ENCODE data around the gene BNIP2. TPM values are rescaled to one million over a fixed set of nuclear protein-coding genes. Genes with fewer than 3 reads are reported as not detected.
"Not testable (repeated sequence)": the region's sequence is repeated elsewhere in the genome, so short reads cannot be mapped to it uniquely, and the experiment has no call there.

Gene BNIP2
- total RNA-seq, 2 donors from 2014 or later: 65.1 to 68.3 TPM

- no peak for ATAC-seq (replicated peaks in 1 of 2)
- no peaks in the 10 kb centered on the region for H3K36me3 Mint-ChIP-seq (ENCODE audit: insufficient read depth in 2 of 2)
- H3K4me1 Mint-ChIP-seq (ENCODE audit: low read depth): no peaks in the 10 kb centered on the region
Observed at GRCh38 chr15:59702351-59702750, 13.2 kb upstream of the BNIP2 start.

GRCh38 chr15:59701880-59702279 lies 12.8 kb upstream of the BNIP2 start:
- Mint-ChIP-seq H3K9me3 (no peaks in the 10 kb centered on the region), H3K4me3 (no peak overlapping the region), H3K36me3 (ENCODE audit: insufficient read depth in 2 of 2) (no peaks in the 10 kb centered on the region), H3K4me1 (ENCODE audit: low read depth) (no peaks in the 10 kb centered on the region), H3K27me3 (ENCODE audit: low read depth) (peaks cover 7% of the 10 kb centered on the region), H3K27ac (no peak overlapping the region)
- no peak for ATAC-seq (replicated peaks in 1 of 2)
- no peak for DNase-seq

More at GRCh38 chr15:59702351-59702750, 13.2 kb upstream of the BNIP2 start:
- no peak for DNase-seq
- peaks cover 7% of the 10 kb centered on the region for H3K27me3 Mint-ChIP-seq (ENCODE audit: low read depth)
- no peak overlapping the region for H3K27ac Mint-ChIP-seq
- H3K9me3 Mint-ChIP-seq: no peaks in the 10 kb centered on the region
- no peak overlapping the region for H3K4me3 Mint-ChIP-seq

DNA sequence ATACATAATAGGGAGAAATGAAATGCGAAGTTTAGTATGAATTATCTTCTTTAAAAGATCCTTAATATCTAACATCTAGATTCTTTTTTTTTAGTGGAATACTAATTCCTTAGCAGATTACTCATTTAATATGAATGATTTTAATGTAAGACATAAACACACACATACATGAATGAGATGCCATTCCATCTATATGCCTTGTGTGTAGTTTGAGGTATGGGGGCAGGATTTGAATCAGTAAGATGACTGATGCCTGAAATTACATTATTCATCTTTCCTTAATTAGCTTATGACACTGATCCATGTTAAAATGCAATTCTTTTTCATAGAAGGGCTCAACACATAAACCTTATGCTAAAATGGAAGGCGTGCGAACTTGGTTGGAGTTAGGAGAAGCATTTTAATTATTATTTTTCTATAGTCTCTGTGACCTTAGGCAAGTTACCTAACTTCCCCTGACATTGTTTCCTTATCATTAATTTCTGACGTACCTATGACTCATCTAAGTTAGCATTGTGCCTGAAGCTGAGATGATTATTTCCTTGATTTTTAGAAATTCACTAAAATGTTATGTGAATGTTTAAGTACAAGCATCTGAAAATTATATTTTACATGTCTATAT lies 10.8 kb upstream of the BNIP2 start:
- DNase-seq (no peak), ATAC-seq (replicated peaks in 1 of 2) (no peak)
- Mint-ChIP-seq H3K27me3 (ENCODE audit: low read depth) (peaks cover 7% of the 10 kb centered on the region), H3K27ac (no peak overlapping the region), H3K4me3 (no peak overlapping the region), H3K4me1 (ENCODE audit: low read depth) (no peaks in the 10 kb centered on the region), H3K36me3 (ENCODE audit: insufficient read depth in 2 of 2) (no peaks in the 10 kb centered on the region), H3K9me3 (no peaks in the 10 kb centered on the region)

GRCh38 chr15:59698065-59698464 lies 8.9 kb upstream of the BNIP2 start:
- H3K9me3 Mint-ChIP-seq; H3K4me1 Mint-ChIP-seq (ENCODE audit: low read depth); H3K36me3 Mint-ChIP-seq (ENCODE audit: insufficient read depth in 2 of 2); H3K27me3 Mint-ChIP-seq (ENCODE audit: low read depth); ATAC-seq (replicated peaks in 1 of 2); H3K27ac Mint-ChIP-seq; H3K4me3 Mint-ChIP-seq; DNase-seq: not testable (repeated sequence)

DNA sequence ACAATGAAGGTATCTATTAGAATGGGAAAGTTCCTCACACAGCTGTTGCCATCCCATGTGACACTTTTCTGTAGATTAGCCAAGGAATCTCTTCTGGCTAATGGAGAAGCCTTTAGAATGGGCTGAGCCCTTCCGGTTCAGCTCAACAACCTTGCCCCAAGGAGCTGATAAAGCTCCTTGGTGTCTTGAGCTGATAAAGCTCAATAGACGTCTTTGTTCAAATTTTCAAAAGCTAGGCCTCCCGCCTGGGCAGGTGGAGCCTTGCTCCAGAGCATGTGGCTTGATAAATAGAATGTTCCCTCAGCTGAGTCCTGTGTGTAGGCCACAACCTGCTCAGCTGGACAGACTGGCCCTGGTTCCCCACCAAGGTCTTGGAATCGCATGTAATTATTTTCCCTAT lies 7.2 kb upstream of the BNIP2 start:
- DNase-seq: no peak

GRCh38 chr15:59694779-59695178 lies 5.7 kb upstream of the BNIP2 start:
- Mint-ChIP-seq H3K27ac (no peak overlapping the region), H3K9me3 (no peaks in the 10 kb centered on the region), H3K4me3 (no peak overlapping the region), H3K27me3 (ENCODE audit: low read depth) (peaks cover 2% of the 10 kb centered on the region), H3K36me3 (ENCODE audit: insufficient read depth in 2 of 2) (no peaks in the 10 kb centered on the region), H3K4me1 (ENCODE audit: low read depth) (peaks cover 8% of the 10 kb centered on the region)
- ATAC-seq (replicated peaks in 1 of 2) (no peak), DNase-seq (no peak)

More for the DNA sequence above, 7.2 kb upstream of the BNIP2 start:
- Mint-ChIP-seq H3K4me3 (no peak overlapping the region), H3K4me1 (ENCODE audit: low read depth) (no peaks in the 10 kb centered on the region), H3K36me3 (ENCODE audit: insufficient read depth in 2 of 2) (no peaks in the 10 kb centered on the region), H3K27me3 (ENCODE audit: low read depth) (peaks cover 7% of the 10 kb centered on the region), H3K27ac (no peak overlapping the region), H3K9me3 (no peaks in the 10 kb centered on the region)
- no peak for ATAC-seq (replicated peaks in 1 of 2)

- ATAC-seq (replicated peaks in 1 of 2) (no peak), DNase-seq (peak; percentile 29 to 41)
- Mint-ChIP-seq H3K27me3 (ENCODE audit: low read depth) (no peaks in the 10 kb centered on the region), H3K27ac (peak overlapping the region; percentile 60), H3K4me1 (ENCODE audit: low read depth) (peaks cover 29% of the 10 kb centered on the region), H3K9me3 (no peaks in the 10 kb centered on the region), H3K36me3 (ENCODE audit: insufficient read depth in 2 of 2) (peaks cover 8 to 17% of the 10 kb centered on the region in 2 donors), H3K4me3 (peak overlapping the region; percentile 27 to 64)
Observed at GRCh38 chr15:59691194-59691805, 2.2 kb upstream of the BNIP2 start.

GRCh38 chr15:59689626-59690236 lies 611 bp upstream of the BNIP2 start:
- H3K27ac Mint-ChIP-seq: peak overlapping the region; percentile 99
- H3K27me3 Mint-ChIP-seq (ENCODE audit: low read depth): no peaks in the 10 kb centered on the region
- H3K4me1 Mint-ChIP-seq (ENCODE audit: low read depth): peaks cover 43% of the 10 kb centered on the region
- no peaks in the 10 kb centered on the region for H3K9me3 Mint-ChIP-seq
- peak; percentile 65 for DNase-seq
- H3K36me3 Mint-ChIP-seq (ENCODE audit: insufficient read depth in 2 of 2): peaks cover 8 to 17% of the 10 kb centered on the region in 2 donors
- H3K4me3 Mint-ChIP-seq: peak overlapping the region; percentile 82 to 100
- peak; percentile 19 to 28 for ATAC-seq (replicated peaks in 1 of 2)

GRCh38 chr15:59688423-59688781 lies 718 bp downstream of the BNIP2 start:
- peak; percentile 5 to 24 for DNase-seq
- ATAC-seq (replicated peaks in 1 of 2): peak in 1 of 2 donors; percentile 3
- H3K36me3 Mint-ChIP-seq (ENCODE audit: insufficient read depth in 2 of 2): peaks cover 8 to 17% of the 10 kb centered on the region in 2 donors
- H3K4me3 Mint-ChIP-seq: peak overlapping the region; percentile 82 to 100
- H3K9me3 Mint-ChIP-seq: no peaks in the 10 kb centered on the region
- H3K27me3 Mint-ChIP-seq (ENCODE audit: low read depth): no peaks in the 10 kb centered on the region
- peak overlapping the region; percentile 99 for H3K27ac Mint-ChIP-seq
- H3K4me1 Mint-ChIP-seq (ENCODE audit: low read depth): peaks cover 55% of the 10 kb centered on the region

- H3K27me3 Mint-ChIP-seq (ENCODE audit: low read depth): no peaks in the 10 kb centered on the region
- peak overlapping the region; percentile 99 for H3K27ac Mint-ChIP-seq
- no peak for ATAC-seq (replicated peaks in 1 of 2)
- DNase-seq: peak in 1 of 2 donors; percentile 6
- peak overlapping the region; percentile 82 to 100 for H3K4me3 Mint-ChIP-seq
- H3K36me3 Mint-ChIP-seq (ENCODE audit: insufficient read depth in 2 of 2): peaks cover 8 to 17% of the 10 kb centered on the region in 2 donors
- H3K9me3 Mint-ChIP-seq: no peaks in the 10 kb centered on the region
- H3K4me1 Mint-ChIP-seq (ENCODE audit: low read depth): peaks cover 60% of the 10 kb centered on the region
Observed at GRCh38 chr15:59687836-59688235, 1.3 kb downstream of the BNIP2 start.

GRCh38 chr15:59686389-59686788 lies 2.7 kb downstream of the BNIP2 start:
- Mint-ChIP-seq H3K9me3 (no peaks in the 10 kb centered on the region), H3K36me3 (ENCODE audit: insufficient read depth in 2 of 2) (peaks cover 8 to 20% of the 10 kb centered on the region in 2 donors), H3K4me1 (ENCODE audit: low read depth) (peaks cover 61% of the 10 kb centered on the region), H3K4me3 (peak overlapping the region; percentile 82 to 83), H3K27me3 (ENCODE audit: low read depth) (no peaks in the 10 kb centered on the region), H3K27ac (peak overlapping the region; percentile 94)
- no peak for ATAC-seq (replicated peaks in 1 of 2)
- no peak for DNase-seq

DNA sequence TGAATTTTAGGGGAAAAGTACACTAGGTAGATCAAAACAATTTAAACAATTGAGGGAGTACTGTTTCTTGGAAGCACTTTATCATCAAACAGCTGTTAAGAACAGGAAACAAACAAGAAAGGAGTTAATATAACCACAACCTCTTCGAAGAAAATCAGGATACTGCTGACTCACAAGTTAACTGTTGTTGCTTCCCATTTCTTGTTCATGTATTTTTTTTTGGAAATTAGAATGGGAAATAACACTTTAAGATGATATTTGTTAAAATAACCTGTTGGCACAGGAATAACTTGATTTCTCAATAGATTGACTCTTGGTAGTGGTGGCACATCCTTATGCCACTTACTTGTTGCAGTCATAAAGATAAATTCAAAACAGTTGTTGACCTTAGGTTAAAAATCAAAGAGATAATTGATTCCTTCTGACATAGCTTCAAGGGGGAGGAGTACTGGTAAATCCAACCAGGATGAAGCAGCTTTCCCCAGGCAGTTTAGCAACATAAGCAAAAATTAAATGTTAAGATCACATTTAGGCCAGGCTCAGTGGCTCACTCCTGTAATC lies 3.3 kb downstream of the BNIP2 start:
- ATAC-seq (replicated peaks in 1 of 2): no peak
- Mint-ChIP-seq H3K9me3 (no peaks in the 10 kb centered on the region), H3K27me3 (ENCODE audit: low read depth) (no peaks in the 10 kb centered on the region), H3K27ac (peak overlapping the region; percentile 94), H3K4me1 (ENCODE audit: low read depth) (peaks cover 61% of the 10 kb centered on the region), H3K4me3 (peak overlapping the region; percentile 82 to 83), H3K36me3 (ENCODE audit: insufficient read depth in 2 of 2) (peaks cover 8 to 20% of the 10 kb centered on the region in 2 donors)
- DNase-seq: no peak

GRCh38 chr15:59680870-59681269 lies 8.2 kb downstream of the BNIP2 start:
- Mint-ChIP-seq H3K4me1 (ENCODE audit: low read depth) (peaks cover 35% of the 10 kb centered on the region), H3K4me3 (no peak overlapping the region), H3K9me3 (no peaks in the 10 kb centered on the region), H3K27me3 (ENCODE audit: low read depth) (no peaks in the 10 kb centered on the region), H3K36me3 (ENCODE audit: insufficient read depth in 2 of 2) (peaks cover 3 to 15% of the 10 kb centered on the region in 2 donors), H3K27ac (no peak overlapping the region)
- DNase-seq (no peak), ATAC-seq (replicated peaks in 1 of 2) (no peak)

Measured in activated T-cell treated with anti-CD3 and anti-CD28 coated beads, Interleukin-2, amount 50 U/mL, for 72 hours (primary cell).